ENCODE results near the gene WASHC4.

DNA sequence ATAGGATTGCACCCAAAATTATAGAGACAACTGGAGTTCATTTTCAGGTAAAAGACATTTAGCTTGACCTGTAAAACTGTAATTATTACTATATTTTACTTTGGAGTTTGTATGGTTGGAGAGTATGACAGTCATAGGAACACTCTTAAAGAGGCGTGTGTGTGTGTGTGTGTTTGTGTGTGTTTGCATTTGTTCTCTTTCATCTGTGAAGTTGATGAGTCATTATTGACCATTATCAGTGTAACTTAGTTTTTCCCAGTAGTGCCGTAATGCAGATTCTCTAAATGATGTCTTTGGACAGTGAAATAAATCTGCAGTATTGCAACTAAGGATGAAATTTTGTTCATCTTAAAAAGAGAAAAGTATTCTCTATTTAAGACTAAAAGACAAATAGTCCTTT, 13.0 kb downstream of the WASHC4 start:
- TF ChIP-seq, protein P1, sequence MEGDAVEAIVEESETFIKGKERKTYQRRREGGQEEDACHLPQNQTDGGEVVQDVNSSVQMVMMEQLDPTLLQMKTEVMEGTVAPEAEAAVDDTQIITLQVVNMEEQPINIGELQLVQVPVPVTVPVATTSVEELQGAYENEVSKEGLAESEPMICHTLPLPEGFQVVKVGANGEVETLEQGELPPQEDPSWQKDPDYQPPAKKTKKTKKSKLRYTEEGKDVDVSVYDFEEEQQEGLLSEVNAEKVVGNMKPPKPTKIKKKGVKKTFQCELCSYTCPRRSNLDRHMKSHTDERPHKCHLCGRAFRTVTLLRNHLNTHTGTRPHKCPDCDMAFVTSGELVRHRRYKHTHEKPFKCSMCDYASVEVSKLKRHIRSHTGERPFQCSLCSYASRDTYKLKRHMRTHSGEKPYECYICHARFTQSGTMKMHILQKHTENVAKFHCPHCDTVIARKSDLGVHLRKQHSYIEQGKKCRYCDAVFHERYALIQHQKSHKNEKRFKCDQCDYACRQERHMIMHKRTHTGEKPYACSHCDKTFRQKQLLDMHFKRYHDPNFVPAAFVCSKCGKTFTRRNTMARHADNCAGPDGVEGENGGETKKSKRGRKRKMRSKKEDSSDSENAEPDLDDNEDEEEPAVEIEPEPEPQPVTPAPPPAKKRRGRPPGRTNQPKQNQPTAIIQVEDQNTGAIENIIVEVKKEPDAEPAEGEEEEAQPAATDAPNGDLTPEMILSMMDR (IDR thresholded peaks at IDR 0.05), result no peak
- TF ChIP-seq POLR2AphosphoS5 (IDR thresholded peaks at IDR 0.05; ENCODE audit: low read depth, low read length), result no peak
- TF ChIP-seq SIN3A (IDR thresholded peaks at IDR 0.05; ENCODE audit: borderline replicate concordance, insufficient read depth, low read depth, low read length), result no peak
- TF ChIP-seq TCF7L2 (IDR thresholded peaks at IDR 0.05; ENCODE audit: low read depth, low read length), result no peak

Data from Panc1 (cell line).